ENCODE measurements around the gene CSTF1.

CSTF1 gene

DNA sequence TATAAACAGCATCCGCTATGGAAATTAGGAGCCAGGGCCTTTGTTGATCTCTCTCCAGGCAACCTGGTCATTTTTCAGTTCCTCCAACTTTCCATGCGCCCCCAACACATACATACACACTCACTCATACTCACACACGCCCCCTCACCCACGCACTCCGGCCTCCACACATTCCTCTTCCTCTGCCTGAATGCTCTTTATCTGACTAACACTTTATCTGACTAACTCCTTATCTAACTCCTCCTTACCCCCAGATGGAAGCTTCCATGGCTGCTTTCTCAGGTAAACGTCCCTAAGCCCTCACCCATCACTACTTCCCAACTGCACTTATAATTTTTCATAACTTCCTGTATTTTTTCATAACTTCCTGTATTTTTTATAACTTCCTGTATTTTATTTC, 37.1 kb downstream of the CSTF1 start:
- TF ChIP-seq TEAD4 (IDR thresholded peaks at IDR 0.05) (no peak), YY1 (IDR thresholded peaks at IDR 0.05; ENCODE audit: low read depth) (no peak), CREB1 (IDR thresholded peaks at IDR 0.05; ENCODE audit: low read depth) (no peak), ZBTB7A (IDR thresholded peaks at IDR 0.05; ENCODE audit: low read depth) (no peak)

DNA sequence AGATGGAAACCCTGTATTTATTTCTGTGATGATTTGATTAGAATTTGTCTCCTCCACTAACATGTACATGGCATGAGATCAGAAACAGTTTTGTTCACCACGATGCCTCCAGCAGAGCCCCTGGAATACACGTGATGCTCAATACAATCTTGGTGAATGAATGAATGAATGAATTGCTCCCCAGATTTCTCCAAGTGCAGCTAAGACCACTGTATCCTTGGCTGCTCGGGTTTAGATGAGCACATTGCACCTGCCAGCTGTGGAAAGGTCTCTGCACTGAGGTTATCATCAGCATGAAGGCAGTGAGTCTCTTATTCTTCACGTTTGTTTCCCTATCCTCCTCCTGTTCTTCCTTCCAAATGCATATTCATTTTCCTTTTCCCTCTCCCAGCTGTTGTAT, 37.5 kb downstream of the CSTF1 start:
- TF ChIP-seq EP300 (IDR thresholded peaks at IDR 0.05; ENCODE audit: borderline replicate concordance) = no peak
- TF ChIP-seq NFIC (IDR thresholded peaks at IDR 0.05) = no peak
- no peak for TF ChIP-seq CREB1 (IDR thresholded peaks at IDR 0.05; ENCODE audit: low read depth)
- TF ChIP-seq TEAD4 (IDR thresholded peaks at IDR 0.05) = no peak

DNA sequence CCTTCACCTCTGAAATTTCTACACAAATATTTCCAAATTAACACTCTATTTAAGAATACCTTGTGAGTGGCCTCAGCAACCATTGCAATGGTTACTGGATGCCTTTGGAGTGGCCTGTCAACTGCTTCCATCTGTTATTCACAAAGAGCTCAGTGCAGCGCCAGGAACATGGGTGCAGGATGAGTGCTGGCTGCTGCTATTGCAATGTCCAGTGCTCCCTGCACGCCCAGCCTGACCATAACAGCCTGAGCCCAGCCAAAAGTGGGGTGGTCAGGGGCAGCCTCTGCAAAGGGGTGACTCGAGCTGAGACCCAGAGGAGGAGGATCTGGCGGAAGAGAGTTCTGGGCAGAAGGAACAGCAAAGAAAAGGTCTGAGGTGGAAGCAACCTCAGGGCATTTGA, 38.0 kb downstream of the CSTF1 start:
- TF ChIP-seq EP300 (IDR thresholded peaks at IDR 0.05; ENCODE audit: borderline replicate concordance) = no peak
- no peak for TF ChIP-seq CREB1 (IDR thresholded peaks at IDR 0.05; ENCODE audit: low read depth)
- TF ChIP-seq TEAD4 (IDR thresholded peaks at IDR 0.05) = no peak
- TF ChIP-seq, protein P1, sequence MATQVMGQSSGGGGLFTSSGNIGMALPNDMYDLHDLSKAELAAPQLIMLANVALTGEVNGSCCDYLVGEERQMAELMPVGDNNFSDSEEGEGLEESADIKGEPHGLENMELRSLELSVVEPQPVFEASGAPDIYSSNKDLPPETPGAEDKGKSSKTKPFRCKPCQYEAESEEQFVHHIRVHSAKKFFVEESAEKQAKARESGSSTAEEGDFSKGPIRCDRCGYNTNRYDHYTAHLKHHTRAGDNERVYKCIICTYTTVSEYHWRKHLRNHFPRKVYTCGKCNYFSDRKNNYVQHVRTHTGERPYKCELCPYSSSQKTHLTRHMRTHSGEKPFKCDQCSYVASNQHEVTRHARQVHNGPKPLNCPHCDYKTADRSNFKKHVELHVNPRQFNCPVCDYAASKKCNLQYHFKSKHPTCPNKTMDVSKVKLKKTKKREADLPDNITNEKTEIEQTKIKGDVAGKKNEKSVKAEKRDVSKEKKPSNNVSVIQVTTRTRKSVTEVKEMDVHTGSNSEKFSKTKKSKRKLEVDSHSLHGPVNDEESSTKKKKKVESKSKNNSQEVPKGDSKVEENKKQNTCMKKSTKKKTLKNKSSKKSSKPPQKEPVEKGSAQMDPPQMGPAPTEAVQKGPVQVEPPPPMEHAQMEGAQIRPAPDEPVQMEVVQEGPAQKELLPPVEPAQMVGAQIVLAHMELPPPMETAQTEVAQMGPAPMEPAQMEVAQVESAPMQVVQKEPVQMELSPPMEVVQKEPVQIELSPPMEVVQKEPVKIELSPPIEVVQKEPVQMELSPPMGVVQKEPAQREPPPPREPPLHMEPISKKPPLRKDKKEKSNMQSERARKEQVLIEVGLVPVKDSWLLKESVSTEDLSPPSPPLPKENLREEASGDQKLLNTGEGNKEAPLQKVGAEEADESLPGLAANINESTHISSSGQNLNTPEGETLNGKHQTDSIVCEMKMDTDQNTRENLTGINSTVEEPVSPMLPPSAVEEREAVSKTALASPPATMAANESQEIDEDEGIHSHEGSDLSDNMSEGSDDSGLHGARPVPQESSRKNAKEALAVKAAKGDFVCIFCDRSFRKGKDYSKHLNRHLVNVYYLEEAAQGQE (IDR thresholded peaks at IDR 0.05; ENCODE audit: low read depth) = no peak
- TF ChIP-seq TAF1 (IDR thresholded peaks at IDR 0.05; ENCODE audit: low read depth) = no peak
- TF ChIP-seq, protein P2, sequence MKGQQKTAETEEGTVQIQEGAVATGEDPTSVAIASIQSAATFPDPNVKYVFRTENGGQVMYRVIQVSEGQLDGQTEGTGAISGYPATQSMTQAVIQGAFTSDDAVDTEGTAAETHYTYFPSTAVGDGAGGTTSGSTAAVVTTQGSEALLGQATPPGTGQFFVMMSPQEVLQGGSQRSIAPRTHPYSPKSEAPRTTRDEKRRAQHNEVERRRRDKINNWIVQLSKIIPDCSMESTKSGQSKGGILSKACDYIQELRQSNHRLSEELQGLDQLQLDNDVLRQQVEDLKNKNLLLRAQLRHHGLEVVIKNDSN (IDR thresholded peaks at IDR 0.05) = no peak
- no peak for TF ChIP-seq ZBTB7A (IDR thresholded peaks at IDR 0.05; ENCODE audit: low read depth)
- TF ChIP-seq TCF12 (IDR thresholded peaks at IDR 0.05; ENCODE audit: low read depth) = no peak
- TF ChIP-seq NFIC (IDR thresholded peaks at IDR 0.05) = no peak
- TF ChIP-seq CEBPB (IDR thresholded peaks at IDR 0.05) = no peak
- TF ChIP-seq FOXM1 (IDR thresholded peaks at IDR 0.05; ENCODE audit: borderline replicate concordance, low read depth) = no peak
- no peak for TF ChIP-seq RAD21 (IDR thresholded peaks at IDR 0.05; ENCODE audit: low read depth)
- TF ChIP-seq, protein P3, sequence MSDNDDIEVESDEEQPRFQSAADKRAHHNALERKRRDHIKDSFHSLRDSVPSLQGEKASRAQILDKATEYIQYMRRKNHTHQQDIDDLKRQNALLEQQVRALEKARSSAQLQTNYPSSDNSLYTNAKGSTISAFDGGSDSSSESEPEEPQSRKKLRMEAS (IDR thresholded peaks at IDR 0.05) = no peak
- no peak for TF ChIP-seq EGR1 (IDR thresholded peaks at IDR 0.05)
- TF ChIP-seq YY1 (IDR thresholded peaks at IDR 0.05; ENCODE audit: low read depth) = no peak

DNA sequence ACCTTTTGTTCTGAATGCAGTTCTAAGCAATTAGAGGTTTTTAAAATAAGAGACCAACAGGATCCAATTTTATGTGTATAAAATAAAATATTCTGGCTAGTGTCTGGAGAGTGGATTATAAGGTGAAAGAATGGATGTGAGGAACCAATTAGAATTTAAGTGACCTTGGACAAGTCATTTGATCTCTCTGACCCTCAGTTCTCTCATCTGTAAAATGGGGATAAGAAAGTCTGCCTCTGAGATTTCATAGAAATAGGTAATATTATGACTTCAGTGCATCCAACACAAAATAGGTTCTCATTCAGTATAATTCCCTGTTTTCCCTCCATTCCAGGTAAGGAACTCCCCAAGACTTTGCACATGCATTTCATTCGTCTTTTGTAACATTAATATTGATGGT, 38.5 kb downstream of the CSTF1 start:
- no peak for TF ChIP-seq RAD21 (IDR thresholded peaks at IDR 0.05; ENCODE audit: low read depth)
- no peak for TF ChIP-seq TAF1 (IDR thresholded peaks at IDR 0.05; ENCODE audit: low read depth)
- TF ChIP-seq TCF12 (IDR thresholded peaks at IDR 0.05; ENCODE audit: low read depth) = no peak
- TF ChIP-seq, protein P2 (IDR thresholded peaks at IDR 0.05) = no peak
- TF ChIP-seq, protein P3 (IDR thresholded peaks at IDR 0.05) = no peak
- no peak for TF ChIP-seq NFIC (IDR thresholded peaks at IDR 0.05)
- no peak for TF ChIP-seq CREB1 (IDR thresholded peaks at IDR 0.05; ENCODE audit: low read depth)
- TF ChIP-seq EP300 (IDR thresholded peaks at IDR 0.05; ENCODE audit: borderline replicate concordance) = no peak
- no peak for TF ChIP-seq CEBPB (IDR thresholded peaks at IDR 0.05)
- TF ChIP-seq TEAD4 (IDR thresholded peaks at IDR 0.05) = no peak
- no peak for TF ChIP-seq ZBTB7A (IDR thresholded peaks at IDR 0.05; ENCODE audit: low read depth)
- TF ChIP-seq, protein P1 (IDR thresholded peaks at IDR 0.05; ENCODE audit: low read depth) = no peak

DNA sequence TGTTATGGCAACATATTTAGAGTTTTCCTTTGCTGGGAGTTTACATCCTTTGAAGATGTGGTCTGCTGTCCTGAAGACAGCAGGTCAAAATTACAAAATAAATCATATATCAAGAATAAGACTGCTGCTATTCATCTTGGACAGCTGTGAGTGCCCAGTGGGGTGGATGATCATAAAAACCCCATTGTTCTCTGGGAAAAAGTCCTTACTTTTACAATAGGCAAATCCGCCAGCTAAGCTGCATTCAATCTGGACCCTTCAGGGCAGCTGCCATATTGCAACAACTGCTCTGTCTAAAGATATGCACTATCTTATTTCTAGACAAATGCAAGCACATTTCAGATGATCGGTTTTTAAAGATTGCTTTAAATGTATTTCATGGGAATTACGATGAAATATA, 39.0 kb downstream of the CSTF1 start:
- TF ChIP-seq EGR1 (IDR thresholded peaks at IDR 0.05) (no peak), ZBTB7A (IDR thresholded peaks at IDR 0.05; ENCODE audit: low read depth) (no peak)
- TF ChIP-seq, protein P3 (IDR thresholded peaks at IDR 0.05) = no peak

DNA sequence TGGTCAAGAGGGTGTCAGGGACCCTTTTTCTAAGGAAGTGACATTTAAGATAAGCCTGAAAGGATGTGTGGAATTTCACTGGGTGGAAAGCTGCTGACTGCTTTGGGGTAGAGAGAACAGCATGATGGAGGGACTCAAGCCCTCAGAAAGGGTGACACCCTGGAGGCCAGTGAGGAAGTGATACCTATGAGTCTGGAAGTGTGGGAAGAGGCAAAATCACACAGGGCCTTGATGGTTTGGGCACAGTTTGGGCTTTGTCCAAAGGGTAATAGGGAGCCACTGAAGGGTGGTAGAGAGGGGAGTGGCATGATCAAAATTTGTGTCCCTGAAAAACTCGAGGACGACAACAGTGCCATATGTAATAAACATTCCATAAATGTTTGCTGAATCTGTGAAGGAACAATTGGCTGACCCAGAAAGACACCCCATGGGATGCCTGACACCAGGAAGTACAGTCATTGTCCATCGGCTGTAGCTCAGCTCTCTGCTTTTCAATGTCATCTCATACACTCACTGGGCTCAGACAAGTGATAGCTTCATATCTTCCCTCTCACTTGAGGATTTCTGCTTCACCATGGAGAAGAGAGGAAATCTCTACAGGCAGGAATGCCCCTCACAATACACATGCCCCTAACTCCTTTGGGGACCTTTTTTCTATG, 40.9 kb downstream of the CSTF1 start:
- TF ChIP-seq CEBPB (IDR thresholded peaks at IDR 0.05) (no peak), RAD21 (IDR thresholded peaks at IDR 0.05; ENCODE audit: low read depth) (no peak), TCF12 (IDR thresholded peaks at IDR 0.05; ENCODE audit: low read depth) (no peak), EP300 (IDR thresholded peaks at IDR 0.05; ENCODE audit: borderline replicate concordance) (no peak), NFIC (IDR thresholded peaks at IDR 0.05) (no peak), YY1 (IDR thresholded peaks at IDR 0.05; ENCODE audit: low read depth) (no peak), TEAD4 (IDR thresholded peaks at IDR 0.05) (no peak), TAF1 (IDR thresholded peaks at IDR 0.05; ENCODE audit: low read depth) (no peak), CREB1 (IDR thresholded peaks at IDR 0.05; ENCODE audit: low read depth) (no peak), ZBTB7A (IDR thresholded peaks at IDR 0.05; ENCODE audit: low read depth) (no peak), FOXM1 (IDR thresholded peaks at IDR 0.05; ENCODE audit: borderline replicate concordance, low read depth) (no peak), EGR1 (IDR thresholded peaks at IDR 0.05) (no peak)
- TF ChIP-seq, protein P1 (IDR thresholded peaks at IDR 0.05; ENCODE audit: low read depth) = no peak
- TF ChIP-seq, protein P3 (IDR thresholded peaks at IDR 0.05) = no peak
- TF ChIP-seq, protein P2 (IDR thresholded peaks at IDR 0.05) = no peak
